Panc1 (cell line): Measurements from ENCODE around the gene ANO5. TPM values are rescaled to one million over a fixed set of nuclear protein-coding genes. Genes with fewer than 3 reads are reported as not detected.

Source experiments
- ATAC-seq: fragments of 200-7000 bp; cut with Tn5 transposase; 2 replicates; pipeline ENCODE4 v1.9.1; 2020; ENCODE audit warnings: mild to moderate bottlenecking, moderate library complexity
- BruUV-seq: library from RNA; stranded (reverse); fragments of 400-500 nt; replicated peaks from 2 replicates; lab custom pipeline; 2021; lab: Mats Ljungman, UMichigan
- CTCF ChIA-PET: fragments of 300-600 bp; sonication (Branson Sonifier 250); formaldehyde crosslinking; loops from one replicate; lab custom pipeline; 2022; ENCODE audit warnings: antibody characterized with exemption; lab: Charles Lee
- POLR2A ChIA-PET: fragments of 300-600 bp; sonication (Branson Sonifier 250); formaldehyde crosslinking; loops from one replicate; lab custom pipeline; 2022; ENCODE audit warnings: antibody characterized with exemption; lab: Charles Lee
- DNase-seq: peaks from one replicate; pipeline ENCODE4 v3.0.0-alpha.2; 2010; ENCODE audit warnings: low read depth, low spot score
- H3K27ac ChIP-seq: 2 replicates; pipeline ENCODE4 v1.5.1; 2011; ENCODE audit warnings: mild to moderate bottlenecking, low read length, inconsistent platforms
- H3K27me3 ChIP-seq: fragments of 200-500 bp; sonication (Bioruptor generic); 2 replicates; pipeline ENCODE4 v1.6.0; 2014; ENCODE audit warnings: low read length, inconsistent platforms; ENCODE audit not compliant: control insufficient read depth, insufficient read depth
- H3K36me3 ChIP-seq: fragments of 200-500 bp; sonication (Bioruptor generic); 2 replicates; pipeline ENCODE4 v1.5.1; 2014; ENCODE audit warnings: inconsistent platforms, mild to moderate bottlenecking, low read length, moderate library complexity; ENCODE audit not compliant: control insufficient read depth, insufficient read depth
- H3K4me1 ChIP-seq: 2 replicates; pipeline ENCODE4 v1.5.1; 2011; ENCODE audit warnings: inconsistent platforms, mild to moderate bottlenecking, low read length, moderate library complexity; ENCODE audit not compliant: control insufficient read depth, insufficient read depth
- H3K4me3 ChIP-seq, 2 experiments: 2 replicates each; pipeline ENCODE4 v1.5.1; 2011 to 2012; ENCODE audit warnings: low read depth in 2 of 2, low read length in 2 of 2, mild to moderate bottlenecking in 2 of 2, inconsistent platforms in 1 of 2, moderate library complexity in 1 of 2
- H3K9me3 ChIP-seq: fragments of 200-500 bp; sonication (Bioruptor generic); 2 replicates; pipeline ENCODE4 v1.5.1; 2014; ENCODE audit warnings: low read depth, mild to moderate bottlenecking, inconsistent platforms, low read length, moderate library complexity; ENCODE audit not compliant: control insufficient read depth, insufficient read depth
- CTCF ChIP-seq: fragments of 450-650 bp; IDR thresholded peaks from 2 replicates; pipeline ENCODE4 v1.5.1; 2017; ENCODE audit warnings: mild to moderate bottlenecking
- POLR2AphosphoS5 ChIP-seq: IDR thresholded peaks from 2 replicates; pipeline ENCODE4 v1.6.1; 2012; ENCODE audit warnings: mild to moderate bottlenecking, low read depth, low read length, moderate library complexity
- REST ChIP-seq, 2 experiments: IDR thresholded peaks; 2 replicates each; pipeline ENCODE4 v1.6.1; 2011 to 2012; ENCODE audit warnings: low read depth in 2 of 2, control low read depth in 1 of 2, low read length in 1 of 2, mild to moderate bottlenecking in 1 of 2, moderate library complexity in 1 of 2; ENCODE audit not compliant: insufficient read depth in 1 of 2
- SIN3A ChIP-seq: IDR thresholded peaks from 2 replicates; pipeline ENCODE4 v1.6.1; 2012; ENCODE audit warnings: low read depth, mild to moderate bottlenecking, low read length, moderate library complexity, borderline replicate concordance; ENCODE audit not compliant: insufficient read depth
- TCF7L2 ChIP-seq: IDR thresholded peaks from 2 replicates; pipeline ENCODE4 v1.6.1; 2011; ENCODE audit warnings: mild to moderate bottlenecking, low read depth, low read length, inconsistent platforms
- in situ Hi-C: cut with HindIII; loops from 2 replicates; pipeline ENCODE4 v1.10.0; 2016; ENCODE audit warnings: low sequenced_read_pairs, low pct_unique_long_range_greater_than_20kb
- intact Hi-C: fragments of 100-400 bp; cut with micrococcal nuclease; formaldehyde crosslinking; loops from one replicate; pipeline ENCODE4 v1.10.0; 2022; ENCODE audit not compliant: unreplicated experiment
- total RNA-seq: library from RNA; stranded (reverse); gene quantifications from one replicate; pipeline ENCODE4 v1.2.1, GENCODE V29; 2021; ENCODE audit not compliant: unreplicated experiment

Gene ANO5
- total RNA-seq, 1 experiment from 2014 or later: 1.7 TPM

GRCh38 chr11:22225190-22225589 lies 32.3 kb downstream of the ANO5 start:
- intact Hi-C loops: no loop called here
- TF ChIP-seq REST (IDR thresholded peaks at IDR 0.05; ENCODE audit: insufficient read depth in 1 of 2, low read depth in 2 of 2, low read length in 1 of 2): no peak
- no peak for TF ChIP-seq POLR2AphosphoS5

GRCh38 chr11:22234743-22235142 lies 41.9 kb downstream of the ANO5 start:
- BruUV-seq: no TSS peak
- Histone ChIP-seq H3K27me3 (no peaks in the 10 kb centered on the region), H3K4me3 (no peak overlapping the region), H3K27ac (no peak overlapping the region), H3K36me3 (no peaks in the 10 kb centered on the region), H3K9me3 (no peaks in the 10 kb centered on the region), H3K4me1 (no peaks in the 10 kb centered on the region)
- CTCF ChIA-PET: no interaction called here
- no peak for ATAC-seq
- POLR2A ChIA-PET: no interaction called here
- in situ Hi-C loops: no loop called here
- intact Hi-C loops: no loop called here
- no peak for DNase-seq
- TF ChIP-seq POLR2AphosphoS5: no peak
- TF ChIP-seq TCF7L2: no peak
- no peak for TF ChIP-seq CTCF
- TF ChIP-seq SIN3A: no peak
- no peak for TF ChIP-seq REST (IDR thresholded peaks at IDR 0.05; ENCODE audit: insufficient read depth in 1 of 2, low read depth in 2 of 2, low read length in 1 of 2)

More at GRCh38 chr11:22225190-22225589, 32.3 kb downstream of the ANO5 start:
- DNase-seq: no peak
- POLR2A ChIA-PET: no interaction called here
- in situ Hi-C loops: no loop called here
- no peaks in the 10 kb centered on the region for H3K27me3 ChIP-seq
- no peaks in the 10 kb centered on the region for H3K4me1 ChIP-seq
- H3K36me3 ChIP-seq: no peaks in the 10 kb centered on the region
- ATAC-seq: no peak
- CTCF ChIA-PET: no interaction called here
- no peaks in the 10 kb centered on the region for H3K9me3 ChIP-seq
- no peak overlapping the region for H3K27ac ChIP-seq
- no TSS peak for BruUV-seq
- no peak overlapping the region for H3K4me3 ChIP-seq
